ENCODE measurements around the gene ADCY3.

GRCh38 chr2:24929230-24929629 lies 9.2 kb upstream of the ADCY3 start:
- TF ChIP-seq CTCF (IDR thresholded peaks at IDR 0.05) (no peak), POLR2A (IDR thresholded peaks at IDR 0.05) (no peak)

Measured in adrenal gland (tissue), 5 donors.